ENCODE results near the gene HOXB5. TPM values are rescaled to one million over a fixed set of nuclear protein-coding genes. Genes with fewer than 3 reads are reported as not detected.
A peak's percentile ranks its signal among the peaks of the same experiment; 100 is the strongest.

The HOXB5 gene
- total RNA-seq, 1 donor from 2014 or later, result 2.1 TPM

GRCh38 chr17:48567646-48568354 is 25.8 kb downstream of the HOXB5 start:
- Mint-ChIP-seq H3K9me3 (ENCODE audit: low read depth) (no peaks in the 10 kb centered on the region), H3K27ac (peak overlapping the region; percentile 33), H3K4me3 (ENCODE audit: low read depth) (no peak overlapping the region), H3K36me3 (ENCODE audit: insufficient read depth) (no peaks in the 10 kb centered on the region), H3K4me1 (ENCODE audit: low read depth) (peaks cover 25% of the 10 kb centered on the region), H3K27me3 (peaks cover 11% of the 10 kb centered on the region)
- no peak for TF ChIP-seq CTCF (IDR thresholded peaks at IDR 0.05; ENCODE audit: unreplicated experiment)
- no peak for DNase-seq (ENCODE audit: low spot score, unreplicated experiment)

GRCh38 chr17:48567209-48567608 is 26.4 kb downstream of the HOXB5 start:
- Mint-ChIP-seq H3K4me1 (ENCODE audit: low read depth) (peaks cover 31% of the 10 kb centered on the region), H3K36me3 (ENCODE audit: insufficient read depth) (no peaks in the 10 kb centered on the region), H3K27ac (no peak overlapping the region), H3K9me3 (ENCODE audit: low read depth) (no peaks in the 10 kb centered on the region), H3K27me3 (peaks cover 17% of the 10 kb centered on the region), H3K4me3 (ENCODE audit: low read depth) (no peak overlapping the region)
- DNase-seq (ENCODE audit: low spot score, unreplicated experiment), result no peak
- no peak for TF ChIP-seq CTCF (IDR thresholded peaks at IDR 0.05; ENCODE audit: unreplicated experiment)

GRCh38 chr17:48566717-48567116 is 26.9 kb downstream of the HOXB5 start:
- no peak overlapping the region for H3K27ac Mint-ChIP-seq
- H3K4me1 Mint-ChIP-seq (ENCODE audit: low read depth), result peaks cover 35% of the 10 kb centered on the region
- peaks cover 19% of the 10 kb centered on the region for H3K27me3 Mint-ChIP-seq
- H3K9me3 Mint-ChIP-seq (ENCODE audit: low read depth), result no peaks in the 10 kb centered on the region
- H3K36me3 Mint-ChIP-seq (ENCODE audit: insufficient read depth), result no peaks in the 10 kb centered on the region
- DNase-seq (ENCODE audit: low spot score, unreplicated experiment), result no peak
- no peak for TF ChIP-seq CTCF (IDR thresholded peaks at IDR 0.05; ENCODE audit: unreplicated experiment)
- no peak overlapping the region for H3K4me3 Mint-ChIP-seq (ENCODE audit: low read depth)

GRCh38 chr17:48565925-48566710 is 27.5 kb downstream of the HOXB5 start:
- Mint-ChIP-seq H3K4me1 (ENCODE audit: low read depth) (peaks cover 39% of the 10 kb centered on the region), H3K4me3 (ENCODE audit: low read depth) (no peak overlapping the region), H3K27ac (no peak overlapping the region), H3K36me3 (ENCODE audit: insufficient read depth) (no peaks in the 10 kb centered on the region), H3K27me3 (peaks cover 25% of the 10 kb centered on the region), H3K9me3 (ENCODE audit: low read depth) (no peaks in the 10 kb centered on the region)
- TF ChIP-seq CTCF (IDR thresholded peaks at IDR 0.05; ENCODE audit: unreplicated experiment), result no peak
- DNase-seq (ENCODE audit: low spot score, unreplicated experiment), result no peak

- no peak for DNase-seq (ENCODE audit: low spot score, unreplicated experiment)
- Mint-ChIP-seq H3K4me3 (ENCODE audit: low read depth) (peak overlapping the region; percentile 68), H3K36me3 (ENCODE audit: insufficient read depth) (no peaks in the 10 kb centered on the region), H3K27me3 (peaks cover 34% of the 10 kb centered on the region), H3K4me1 (ENCODE audit: low read depth) (peaks cover 37% of the 10 kb centered on the region), H3K9me3 (ENCODE audit: low read depth) (no peaks in the 10 kb centered on the region), H3K27ac (peak overlapping the region; percentile 27)
- TF ChIP-seq CTCF (IDR thresholded peaks at IDR 0.05; ENCODE audit: unreplicated experiment), result no peak
These were observed 28.5 kb downstream of the HOXB5 start for GRCh38 chr17:48565022-48565554.

Measured in progenitor cell of endocrine pancreas (in vitro differentiated cells).